H9 (cell line): ENCODE results near the gene SLC12A9. TPM values are rescaled to one million over a fixed set of nuclear protein-coding genes. Genes with fewer than 3 reads are reported as not detected.

ENCODE experiments used
- DNase-seq: peaks from one replicate; pipeline ENCODE4 v3.0.0-alpha.2; 2017
- H2AFZ ChIP-seq: one replicate; pipeline ENCODE4 v1.6.1; 2013; ENCODE audit warnings: mild to moderate bottlenecking, low read length, control low read depth, moderate library complexity
- H2AK5ac ChIP-seq: 2 replicates; pipeline ENCODE4 v1.6.1; 2013; ENCODE audit warnings: low read length, control low read depth, mixed read lengths; ENCODE audit not compliant: insufficient read length
- H2BK120ac ChIP-seq: one replicate; pipeline ENCODE4 v1.6.1; 2013; ENCODE audit warnings: low read depth, mild to moderate bottlenecking, low read length, control low read depth, inconsistent platforms; ENCODE audit not compliant: poor library complexity, severe bottlenecking
- H2BK12ac ChIP-seq: 2 replicates; pipeline ENCODE4 v1.6.1; 2013; ENCODE audit warnings: low read length, control low read depth, mixed read lengths, low read depth; ENCODE audit not compliant: insufficient read length
- H2BK15ac ChIP-seq: 2 replicates; pipeline ENCODE4 v1.6.1; 2013; ENCODE audit warnings: low read depth, low read length, control low read depth
- H2BK20ac ChIP-seq: one replicate; pipeline ENCODE4 v1.6.1; 2013; ENCODE audit warnings: low read depth, mild to moderate bottlenecking, low read length, control low read depth, inconsistent platforms; ENCODE audit not compliant: poor library complexity, severe bottlenecking
- H2BK5ac ChIP-seq: 2 replicates; pipeline ENCODE4 v1.6.1; 2013; ENCODE audit warnings: low read length, control low read depth, mixed read lengths; ENCODE audit not compliant: insufficient read length
- H3K14ac ChIP-seq: 2 replicates; pipeline ENCODE4 v1.6.1; 2013; ENCODE audit warnings: low read length, control low read depth; ENCODE audit not compliant: insufficient read depth
- H3K18ac ChIP-seq: 2 replicates; pipeline ENCODE4 v1.6.1; 2013; ENCODE audit warnings: low read depth, mild to moderate bottlenecking, mixed read lengths, low read length, control low read depth; ENCODE audit not compliant: insufficient read length
- H3K23ac ChIP-seq: 2 replicates; pipeline ENCODE4 v1.6.1; 2013; ENCODE audit warnings: low read length, control low read depth, mixed read lengths, low read depth; ENCODE audit not compliant: insufficient read length
- H3K23me2 ChIP-seq: 2 replicates; pipeline ENCODE4 v1.6.1; 2013; ENCODE audit warnings: low read depth, mild to moderate bottlenecking, mixed read lengths, low read length, control low read depth; ENCODE audit not compliant: insufficient read length, poor library complexity, severe bottlenecking
- H3K27ac ChIP-seq: 2 replicates; pipeline ENCODE4 v1.5.1; 2013; ENCODE audit warnings: low read length, control low read depth, mixed read lengths, low read depth; ENCODE audit not compliant: insufficient read length
- H3K27me3 ChIP-seq: 2 replicates; pipeline ENCODE4 v1.6.1; 2013; ENCODE audit warnings: low read length, control low read depth, inconsistent platforms; ENCODE audit not compliant: insufficient read depth
- H3K4ac ChIP-seq: 2 replicates; pipeline ENCODE4 v1.6.1; 2013; ENCODE audit warnings: low read depth, mild to moderate bottlenecking, control low read depth, inconsistent platforms, low read length, moderate library complexity
- H3K4me1 ChIP-seq: 2 replicates; pipeline ENCODE4 v1.6.1; 2013; ENCODE audit warnings: low read length, control low read depth, inconsistent platforms; ENCODE audit not compliant: insufficient read depth
- H3K4me2 ChIP-seq: 2 replicates; pipeline ENCODE4 v1.6.1; 2013; ENCODE audit warnings: low read length, control low read depth, mixed read lengths; ENCODE audit not compliant: insufficient read length, insufficient read depth
- H3K56ac ChIP-seq: 2 replicates; pipeline ENCODE4 v1.6.1; 2013; ENCODE audit warnings: low read depth, mild to moderate bottlenecking, mixed read lengths, low read length, control low read depth; ENCODE audit not compliant: insufficient read length
- H3K79me1 ChIP-seq: 2 replicates; pipeline ENCODE4 v1.6.1; 2013; ENCODE audit warnings: low read depth, mild to moderate bottlenecking, moderate library complexity, low read length, control low read depth, inconsistent platforms; ENCODE audit not compliant: insufficient read depth, poor library complexity, severe bottlenecking
- H3K79me2 ChIP-seq: 2 replicates; pipeline ENCODE4 v1.6.1; 2013; ENCODE audit warnings: low read length, control low read depth, inconsistent platforms; ENCODE audit not compliant: insufficient read depth
- H3K9ac ChIP-seq: 2 replicates; pipeline ENCODE4 v1.6.1; 2013; ENCODE audit warnings: low read length, control low read depth, mixed read lengths; ENCODE audit not compliant: insufficient read length; ENCODE audit errors: extremely low read depth
- H3K9me3 ChIP-seq: one replicate; pipeline ENCODE4 v1.6.1; 2013; ENCODE audit warnings: low read depth, low read length, inconsistent platforms; ENCODE audit not compliant: control insufficient read depth
- H3T11ph ChIP-seq: one replicate; pipeline ENCODE4 v1.6.1; 2013; ENCODE audit warnings: mild to moderate bottlenecking, low read length, control low read depth, inconsistent platforms
- H4K20me1 ChIP-seq: one replicate; pipeline ENCODE4 v1.6.1; 2013; ENCODE audit not compliant: control insufficient read depth, insufficient read length, insufficient read depth
- H4K5ac ChIP-seq: 2 replicates; pipeline ENCODE4 v1.6.1; 2013; ENCODE audit warnings: low read depth, mild to moderate bottlenecking, mixed read lengths, low read length, control low read depth; ENCODE audit not compliant: insufficient read length
- H4K8ac ChIP-seq: replicated peaks from 2 replicates; pipeline ENCODE4 v1.6.1; 2013; ENCODE audit warnings: low read length, control low read depth, mixed read lengths, low read depth; ENCODE audit not compliant: insufficient read length
- H4K91ac ChIP-seq: 2 replicates; pipeline ENCODE4 v1.6.1; 2013; ENCODE audit warnings: low read depth, mild to moderate bottlenecking, moderate library complexity, mixed read lengths, low read length, control low read depth; ENCODE audit not compliant: insufficient read length
- H3K27ac Mint-ChIP-seq, 3 experiments: 2 replicates in 2 of 3; 3 replicates in 1 of 3; pipeline ENCODE4 v1.8.0; 2020 to 2021; ENCODE audit warnings: mixed read lengths in 3 of 3, mild to moderate bottlenecking in 1 of 3, moderate library complexity in 1 of 3
- H3K27me3 Mint-ChIP-seq: 2 replicates; pipeline ENCODE4 v1.8.0; 2021; ENCODE audit warnings: low read depth, mild to moderate bottlenecking, moderate library complexity, mixed read lengths
- H3K36me3 Mint-ChIP-seq, 3 experiments: 2 replicates in 2 of 3; 3 replicates in 1 of 3; pipeline ENCODE4 v1.8.0; 2020 to 2021; ENCODE audit warnings: low read depth in 3 of 3, mixed read lengths in 3 of 3; ENCODE audit not compliant: insufficient read depth in 1 of 3
- H3K4me1 Mint-ChIP-seq, 2 experiments: 2 replicates each; pipeline ENCODE4 v1.8.0; 2020; ENCODE audit warnings: mixed read lengths in 2 of 2
- H3K4me3 Mint-ChIP-seq, 2 experiments: 2 replicates in 1 of 2; 3 replicates in 1 of 2; pipeline ENCODE4 v1.8.0; 2020 to 2021; ENCODE audit warnings: mild to moderate bottlenecking in 2 of 2, mixed read lengths in 2 of 2, moderate library complexity in 1 of 2
- H3K9me3 Mint-ChIP-seq, 2 experiments: 2 replicates in 1 of 2; 3 replicates in 1 of 2; pipeline ENCODE4 v1.8.0; 2020; ENCODE audit warnings: mild to moderate bottlenecking in 2 of 2, mixed read lengths in 2 of 2, moderate library complexity in 1 of 2
- WGBS: extraction: QIAGEN DNeasy Blood & Tissue Kit; methylation state at CpG from one replicate; pipeline ENCODE4 v1.1.7; 2013; ENCODE audit warnings: missing lambda C conversion rate, low lambda C conversion rate, mixed read lengths; ENCODE audit not compliant: insufficient read length; ENCODE audit errors: extremely low coverage; 5-methylcytosine and 5-hydroxymethylcytosine counted together
- total RNA-seq: library from RNA; stranded (reverse); gene quantifications from 2 replicates; pipeline ENCODE4 v1.2.1, GENCODE V29; 2021
- TF ChIP-seq, protein P1 (sequence below): fragments of 200-600 bp; sonication (generic); conservative IDR thresholded peaks from 3 replicates; pipeline ENCODE4 v1.8.0; 2021; ENCODE audit warnings: antibody characterized with exemption, mild to moderate bottlenecking

The SLC12A9 gene
- total RNA-seq, 1 experiment from 2014 or later = 43.0 TPM

- Histone ChIP-seq H4K91ac (no peak overlapping the region), H3K4me2 (no peak overlapping the region), H2AFZ (no peak overlapping the region), H3K9ac (no peak overlapping the region), H3K18ac (no peak overlapping the region), H3K79me1 (no peaks in the 10 kb centered on the region), H3K27me3 (peaks cover 7% of the 10 kb centered on the region), H3K56ac (no peak overlapping the region), H3T11ph (no peak overlapping the region), H4K20me1 (no peaks in the 10 kb centered on the region), H3K9me3 (no peaks in the 10 kb centered on the region), H2BK20ac (no peak overlapping the region), H3K23ac (no peak overlapping the region), H3K14ac (no peak overlapping the region), H2AK5ac (no peak overlapping the region), H2BK5ac (no peak overlapping the region), H3K4me1 (peaks cover 2% of the 10 kb centered on the region; the same call in 1 of the 2 replicates), H2BK15ac (no peak overlapping the region), H2BK12ac (no peak overlapping the region), H4K5ac (no peak overlapping the region), H3K4ac (no peak overlapping the region), H2BK120ac (no peak overlapping the region), H4K8ac (no peak overlapping the region), H3K27ac (no peak overlapping the region), H3K23me2 (peaks cover 36% of the 10 kb centered on the region), H3K79me2 (peaks cover 5% of the 10 kb centered on the region; the same call in 1 of the 2 replicates)
- H3K36me3 Mint-ChIP-seq = peaks cover 2 to 6% (median 3%) of the 10 kb centered on the region in 3 experiments; a peak in 5 of 7 replicates
- peaks cover 27 to 28% of the 10 kb centered on the region in 2 experiments for H3K4me1 Mint-ChIP-seq
- H3K27ac Mint-ChIP-seq = no peak overlapping the region
- TF ChIP-seq, protein P1, sequence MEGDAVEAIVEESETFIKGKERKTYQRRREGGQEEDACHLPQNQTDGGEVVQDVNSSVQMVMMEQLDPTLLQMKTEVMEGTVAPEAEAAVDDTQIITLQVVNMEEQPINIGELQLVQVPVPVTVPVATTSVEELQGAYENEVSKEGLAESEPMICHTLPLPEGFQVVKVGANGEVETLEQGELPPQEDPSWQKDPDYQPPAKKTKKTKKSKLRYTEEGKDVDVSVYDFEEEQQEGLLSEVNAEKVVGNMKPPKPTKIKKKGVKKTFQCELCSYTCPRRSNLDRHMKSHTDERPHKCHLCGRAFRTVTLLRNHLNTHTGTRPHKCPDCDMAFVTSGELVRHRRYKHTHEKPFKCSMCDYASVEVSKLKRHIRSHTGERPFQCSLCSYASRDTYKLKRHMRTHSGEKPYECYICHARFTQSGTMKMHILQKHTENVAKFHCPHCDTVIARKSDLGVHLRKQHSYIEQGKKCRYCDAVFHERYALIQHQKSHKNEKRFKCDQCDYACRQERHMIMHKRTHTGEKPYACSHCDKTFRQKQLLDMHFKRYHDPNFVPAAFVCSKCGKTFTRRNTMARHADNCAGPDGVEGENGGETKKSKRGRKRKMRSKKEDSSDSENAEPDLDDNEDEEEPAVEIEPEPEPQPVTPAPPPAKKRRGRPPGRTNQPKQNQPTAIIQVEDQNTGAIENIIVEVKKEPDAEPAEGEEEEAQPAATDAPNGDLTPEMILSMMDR = no peak
- H3K9me3 Mint-ChIP-seq = no peaks in the 10 kb centered on the region; a peak in 2 of 5 replicates
- no peak for DNase-seq
- H3K27me3 Mint-ChIP-seq = peaks cover 25% of the 10 kb centered on the region
- WGBS = no CpG with 5 or more reads among the region's 32 CpGs
- no peak overlapping the region; a peak in 1 of 5 replicates for H3K4me3 Mint-ChIP-seq
These were observed 40.9 kb downstream of the SLC12A9 start for GRCh38 chr7:100893318-100893895.
